ENCODE results near the gene PDE8A. TPM values are rescaled to one million over a fixed set of nuclear protein-coding genes. Genes with fewer than 3 reads are reported as not detected.

PDE8A gene
- total RNA-seq, 1 experiment from 2014 or later, result 32.0 TPM

GRCh38 chr15:85155360-85155759 is 173.7 kb downstream of the PDE8A start:
- TF ChIP-seq, protein P1, sequence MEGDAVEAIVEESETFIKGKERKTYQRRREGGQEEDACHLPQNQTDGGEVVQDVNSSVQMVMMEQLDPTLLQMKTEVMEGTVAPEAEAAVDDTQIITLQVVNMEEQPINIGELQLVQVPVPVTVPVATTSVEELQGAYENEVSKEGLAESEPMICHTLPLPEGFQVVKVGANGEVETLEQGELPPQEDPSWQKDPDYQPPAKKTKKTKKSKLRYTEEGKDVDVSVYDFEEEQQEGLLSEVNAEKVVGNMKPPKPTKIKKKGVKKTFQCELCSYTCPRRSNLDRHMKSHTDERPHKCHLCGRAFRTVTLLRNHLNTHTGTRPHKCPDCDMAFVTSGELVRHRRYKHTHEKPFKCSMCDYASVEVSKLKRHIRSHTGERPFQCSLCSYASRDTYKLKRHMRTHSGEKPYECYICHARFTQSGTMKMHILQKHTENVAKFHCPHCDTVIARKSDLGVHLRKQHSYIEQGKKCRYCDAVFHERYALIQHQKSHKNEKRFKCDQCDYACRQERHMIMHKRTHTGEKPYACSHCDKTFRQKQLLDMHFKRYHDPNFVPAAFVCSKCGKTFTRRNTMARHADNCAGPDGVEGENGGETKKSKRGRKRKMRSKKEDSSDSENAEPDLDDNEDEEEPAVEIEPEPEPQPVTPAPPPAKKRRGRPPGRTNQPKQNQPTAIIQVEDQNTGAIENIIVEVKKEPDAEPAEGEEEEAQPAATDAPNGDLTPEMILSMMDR (IDR thresholded peaks at IDR 0.05; ENCODE audit: insufficient read depth in 1 of 2, low read depth in 1 of 2, low read length in 1 of 2, severe bottlenecking in 1 of 2, unreplicated experiment in 1 of 2), result no peak
- CTCF ChIA-PET, result no interaction called here
- Histone ChIP-seq H3K4me1 (peaks cover 4% of the 10 kb centered on the region; the same call in 1 of the 2 replicates), H3K4me3 (ENCODE audit: low read depth, low read length) (no peak overlapping the region), H3K9me3 (no peaks in the 10 kb centered on the region), H3K36me3 (ENCODE audit: control insufficient read depth, insufficient read depth, low read length) (no peaks in the 10 kb centered on the region), H3K27me3 (replicated peaks; ENCODE audit: control insufficient read depth, insufficient read depth, low read length) (no peaks in the 10 kb centered on the region)
- Mint-ChIP-seq H3K9me3 (ENCODE audit: unreplicated experiment) (no peaks in the 10 kb centered on the region), H3K4me3 (ENCODE audit: unreplicated experiment) (no peak overlapping the region), H3K27ac (ENCODE audit: unreplicated experiment) (no peak overlapping the region), H3K4me1 (ENCODE audit: low read depth, unreplicated experiment) (no peaks in the 10 kb centered on the region), H3K27me3 (ENCODE audit: insufficient read depth, unreplicated experiment) (peaks cover 4% of the 10 kb centered on the region), H3K36me3 (ENCODE audit: insufficient read depth, unreplicated experiment) (no peaks in the 10 kb centered on the region)
- DNase-seq, result no peak
- POLR2A ChIA-PET, result no interaction called here
- no TSS peak for BruUV-seq (replicated peaks)
- intact Hi-C loops (cut with micrococcal nuclease; ENCODE audit: unreplicated experiment), result loop anchor here (2.0 to 10.0 kb wide), 2 partner anchors 13 to 1091 kb away; no protein-coding TSS in a partner anchor

- intact Hi-C loops (cut with micrococcal nuclease; ENCODE audit: unreplicated experiment), result loop anchor here (2.0 to 10.0 kb wide), 2 partner anchors 13 to 1091 kb away; no protein-coding TSS in a partner anchor
- Mint-ChIP-seq H3K4me1 (ENCODE audit: low read depth, unreplicated experiment) (no peaks in the 10 kb centered on the region), H3K4me3 (ENCODE audit: unreplicated experiment) (no peak overlapping the region), H3K36me3 (ENCODE audit: insufficient read depth, unreplicated experiment) (no peaks in the 10 kb centered on the region), H3K27ac (ENCODE audit: unreplicated experiment) (no peak overlapping the region), H3K27me3 (ENCODE audit: insufficient read depth, unreplicated experiment) (peaks cover 4% of the 10 kb centered on the region), H3K9me3 (ENCODE audit: unreplicated experiment) (no peaks in the 10 kb centered on the region)
- ChIA-PET CTCF (no interaction called here), POLR2A (no interaction called here)
- H3K9me3 ChIP-seq, result no peaks in the 10 kb centered on the region
- no TSS peak for BruUV-seq (replicated peaks)
- H3K36me3 ChIP-seq (ENCODE audit: control insufficient read depth, insufficient read depth, low read length), result no peaks in the 10 kb centered on the region
- H3K27me3 ChIP-seq (replicated peaks; ENCODE audit: control insufficient read depth, insufficient read depth, low read length), result no peaks in the 10 kb centered on the region
- TF ChIP-seq, protein P1 (IDR thresholded peaks at IDR 0.05; ENCODE audit: insufficient read depth in 1 of 2, low read depth in 1 of 2, low read length in 1 of 2, severe bottlenecking in 1 of 2, unreplicated experiment in 1 of 2), result no peak
- DNase-seq, result no peak
- peaks cover 4% of the 10 kb centered on the region; the same call in 1 of the 2 replicates for H3K4me1 ChIP-seq
- H3K4me3 ChIP-seq (ENCODE audit: low read depth, low read length), result no peak overlapping the region
These were observed 174.2 kb downstream of the PDE8A start for GRCh38 chr15:85155857-85156256.

GRCh38 chr15:85157344-85157743 is 175.7 kb downstream of the PDE8A start:
- H3K36me3 Mint-ChIP-seq (ENCODE audit: insufficient read depth, unreplicated experiment), result no peaks in the 10 kb centered on the region
- intact Hi-C loops (cut with micrococcal nuclease; ENCODE audit: unreplicated experiment), result loop anchor here (10.0 kb wide), 1 partner anchor 1093 kb away; no protein-coding TSS in a partner anchor
- Histone ChIP-seq H3K27me3 (replicated peaks; ENCODE audit: control insufficient read depth, insufficient read depth, low read length) (no peaks in the 10 kb centered on the region), H3K4me3 (ENCODE audit: low read depth, low read length) (no peak overlapping the region), H3K9me3 (no peaks in the 10 kb centered on the region), H3K36me3 (ENCODE audit: control insufficient read depth, insufficient read depth, low read length) (no peaks in the 10 kb centered on the region), H3K4me1 (peaks cover 4% of the 10 kb centered on the region; the same call in 1 of the 2 replicates)
- no TSS peak for BruUV-seq (replicated peaks)
- no peak for DNase-seq
- CTCF ChIA-PET, result interaction anchor here (0.6 kb wide), 1 partner anchor 570 kb away, joined by 3 read pairs; no protein-coding TSS in a partner anchor
- H3K27ac Mint-ChIP-seq (ENCODE audit: unreplicated experiment), result no peak overlapping the region
- peaks cover 4% of the 10 kb centered on the region for H3K27me3 Mint-ChIP-seq (ENCODE audit: insufficient read depth, unreplicated experiment)
- H3K4me3 Mint-ChIP-seq (ENCODE audit: unreplicated experiment), result no peak overlapping the region
- H3K9me3 Mint-ChIP-seq (ENCODE audit: unreplicated experiment), result no peaks in the 10 kb centered on the region
- no peaks in the 10 kb centered on the region for H3K4me1 Mint-ChIP-seq (ENCODE audit: low read depth, unreplicated experiment)
- TF ChIP-seq, protein P1 (IDR thresholded peaks at IDR 0.05; ENCODE audit: insufficient read depth in 1 of 2, low read depth in 1 of 2, low read length in 1 of 2, severe bottlenecking in 1 of 2, unreplicated experiment in 1 of 2), result no peak
- POLR2A ChIA-PET, result no interaction called here
